CD4-positive, alpha-beta memory T cell (primary cell): Measurements from ENCODE around the gene TDRD9. TPM values are rescaled to one million over a fixed set of nuclear protein-coding genes. Genes with fewer than 3 reads are reported as not detected.

ENCODE experiments used
- CTCF ChIA-PET: fragments of 350-600 bp; sonication (Branson Sonifier 250); formaldehyde crosslinking; loops from one replicate; lab custom pipeline; 2021; ENCODE audit warnings: inconsistent platforms; ENCODE audit not compliant: partially characterized antibody; lab: Charles Lee
- POLR2A ChIA-PET: fragments of 350-600 bp; sonication (Branson Sonifier 250); formaldehyde crosslinking; loops from one replicate; lab custom pipeline; 2021; ENCODE audit not compliant: partially characterized antibody; lab: Charles Lee
- DNase-seq, 5 donors: peaks; one replicate each; pipeline versions ENCODE4 v3.0.0 to v3.0.0-alpha.2; 2020 to 2022; ENCODE audit warnings: mixed read lengths in 1 of 5
- H3K27ac ChIP-seq: one replicate; pipeline ENCODE4 v1.7.0; 2013; ENCODE audit warnings: low read depth, low read length
- H3K27me3 ChIP-seq: 2 replicates; pipeline ENCODE4 v1.7.0; 2013; ENCODE audit warnings: mild to moderate bottlenecking, low read length, moderate library complexity; ENCODE audit not compliant: insufficient read depth
- H3K36me3 ChIP-seq: 2 replicates; pipeline ENCODE4 v1.7.0; 2013; ENCODE audit warnings: mild to moderate bottlenecking, low read length, moderate library complexity; ENCODE audit not compliant: insufficient read depth
- H3K4me1 ChIP-seq: 2 replicates; pipeline ENCODE4 v1.7.0; 2013; ENCODE audit warnings: mild to moderate bottlenecking, low read length, moderate library complexity; ENCODE audit not compliant: insufficient read depth
- H3K4me3 ChIP-seq, 2 donors: one replicate each; pipeline ENCODE4 v1.7.0; 2013; ENCODE audit warnings: low read length in 2 of 2, mild to moderate bottlenecking in 1 of 2
- H3K9me3 ChIP-seq, 2 donors: one replicate each; pipeline ENCODE4 v1.7.0; 2013; ENCODE audit warnings: low read length in 2 of 2, control low read depth in 1 of 2; ENCODE audit not compliant: control insufficient read depth in 1 of 2
- H3K27ac Mint-ChIP-seq, 7 donors: one replicate each; pipeline ENCODE4 v1.8.0; 2020 to 2021; ENCODE audit warnings: mixed read lengths in 7 of 7, mild to moderate bottlenecking in 6 of 7, inconsistent platforms in 3 of 7, moderate library complexity in 3 of 7
- H3K27me3 Mint-ChIP-seq, 2 donors: one replicate each; pipeline ENCODE4 v1.8.0; 2020 to 2021; ENCODE audit warnings: mixed read lengths in 2 of 2
- H3K36me3 Mint-ChIP-seq, 2 donors: one replicate each; pipeline ENCODE4 v1.8.0; 2020 to 2021; ENCODE audit warnings: mixed read lengths in 2 of 2, inconsistent platforms in 1 of 2, mild to moderate bottlenecking in 1 of 2
- H3K4me1 Mint-ChIP-seq, 4 donors: one replicate each; pipeline ENCODE4 v1.8.0; 2020 to 2021; ENCODE audit warnings: mixed read lengths in 4 of 4, mild to moderate bottlenecking in 1 of 4
- H3K4me3 Mint-ChIP-seq, 8 donors: one replicate each; pipeline ENCODE4 v1.8.0; 2020 to 2021; ENCODE audit warnings: mixed read lengths in 8 of 8, mild to moderate bottlenecking in 7 of 8, moderate library complexity in 6 of 8, inconsistent platforms in 3 of 8
- H3K9me3 Mint-ChIP-seq, 8 donors: one replicate each; pipeline ENCODE4 v1.8.0; 2020 to 2021; ENCODE audit warnings: mixed read lengths in 8 of 8, mild to moderate bottlenecking in 5 of 8, inconsistent platforms in 3 of 8, moderate library complexity in 1 of 8
- intact Hi-C: fragments of 100-400 bp; cut with micrococcal nuclease; formaldehyde crosslinking; loops from one replicate; pipeline ENCODE4 v1.15.1; 2023
- polyA plus RNA-seq, 2 donors: library from polyadenylated mRNA; unstranded; fragments of 300-500 nt; fragmentation: Illumina TruSeq; gene quantifications; one replicate each; pipeline ENCODE4 v1.2.3, GENCODE V29; 2021
- total RNA-seq, 2 experiments: library from RNA; stranded (reverse); gene quantifications; one replicate each; pipeline ENCODE4 v1.2.3, GENCODE V29; 2021

Gene TDRD9
- total and polyA plus RNA-seq, 4 experiments from 2014 or later, result 0.28 to 1.2 (median 0.59) TPM

DNA sequence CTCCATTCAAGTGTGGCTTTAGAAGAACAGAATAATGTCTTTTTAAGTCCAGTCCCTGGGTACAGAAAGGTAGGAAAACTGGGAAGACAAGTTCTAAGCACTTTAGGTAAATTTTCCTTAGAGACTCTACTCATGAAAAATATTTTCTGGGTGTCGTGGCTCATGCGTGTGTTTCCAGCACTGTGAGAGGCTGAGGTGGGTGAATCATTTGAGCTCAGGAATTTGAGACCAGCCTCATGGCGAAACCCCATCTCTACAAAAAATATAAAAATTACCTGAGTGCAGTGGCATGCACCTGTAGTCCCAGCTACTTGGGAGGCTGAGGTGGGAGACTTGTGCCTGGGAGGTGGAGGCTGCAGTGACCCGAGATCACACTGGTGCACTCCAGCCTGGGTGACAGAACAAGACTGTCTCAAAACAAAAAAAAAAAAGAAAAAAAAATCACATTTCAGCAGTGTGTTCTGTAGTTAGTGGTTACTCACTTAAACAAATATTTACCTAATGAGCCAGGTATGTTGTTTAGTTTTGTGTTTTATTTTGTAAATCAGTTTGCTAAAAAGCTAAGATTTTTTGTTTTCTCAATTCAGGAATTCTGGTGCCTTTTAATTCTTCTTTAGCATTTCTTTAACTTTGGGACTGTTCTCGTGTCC is 66.4 kb downstream of the TDRD9 start:
- Mint-ChIP-seq H3K4me3 (no peak overlapping the region), H3K9me3 (peaks cover 0 to 8% (median 3%) of the 10 kb centered on the region in 8 donors), H3K27me3 (peaks cover 11 to 16% of the 10 kb centered on the region in 2 donors), H3K27ac (no peak overlapping the region), H3K4me1 (no peaks in the 10 kb centered on the region), H3K36me3 (no peaks in the 10 kb centered on the region)
- intact Hi-C loops, result no loop called here
- Histone ChIP-seq H3K4me3 (no peak overlapping the region), H3K36me3 (no peaks in the 10 kb centered on the region), H3K9me3 (no peaks in the 10 kb centered on the region), H3K4me1 (no peaks in the 10 kb centered on the region), H3K27me3 (peaks cover 3% of the 10 kb centered on the region), H3K27ac (no peak overlapping the region)
- CTCF ChIA-PET, result no interaction called here
- POLR2A ChIA-PET, result no interaction called here
- DNase-seq, result no peak

DNA sequence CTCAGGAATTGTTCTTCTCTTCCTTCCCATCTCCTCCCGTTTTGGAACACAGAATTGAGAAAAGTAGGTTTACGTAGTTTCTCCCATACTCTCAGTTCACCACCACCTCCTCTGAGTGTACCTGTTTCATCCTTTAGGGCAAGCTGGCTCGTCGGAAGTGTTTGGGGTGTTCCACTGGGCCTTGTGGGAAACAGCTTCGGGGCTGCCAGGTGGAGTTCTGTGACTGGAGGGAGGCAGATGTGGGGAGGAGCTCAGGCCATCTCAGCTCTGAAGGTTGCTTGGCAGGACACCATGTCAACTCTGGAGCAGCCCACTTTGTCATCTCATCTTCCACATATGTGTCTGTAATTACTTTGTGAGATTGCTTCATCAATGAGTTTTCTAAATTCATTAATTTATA is 67.6 kb downstream of the TDRD9 start:
- H3K9me3 Mint-ChIP-seq, result no peaks in the 10 kb centered on the region

DNA sequence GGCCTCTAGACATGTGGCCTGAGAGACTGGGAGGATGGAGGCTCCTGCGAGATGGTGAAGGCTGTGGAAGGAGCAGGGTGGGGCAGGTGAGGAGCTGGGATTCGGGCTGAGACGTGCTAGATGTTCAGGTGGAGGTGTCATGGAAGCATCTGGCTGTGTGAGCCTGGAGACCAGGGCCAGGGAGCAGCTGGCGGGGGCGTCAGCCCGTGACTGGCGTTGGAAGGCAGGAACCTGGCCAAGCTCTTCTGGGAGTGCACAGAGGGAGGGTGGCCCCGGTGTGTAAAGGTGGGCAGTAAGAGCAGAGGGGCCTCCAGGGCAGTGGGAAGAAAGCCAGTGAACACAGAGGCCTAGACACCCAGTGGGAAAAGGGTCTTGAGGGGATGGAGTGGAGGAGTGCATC is 69.1 kb downstream of the TDRD9 start:
- no peak overlapping the region for H3K27ac ChIP-seq
- Mint-ChIP-seq H3K27me3 (peaks cover 6 to 12% of the 10 kb centered on the region in 2 donors), H3K9me3 (no peaks in the 10 kb centered on the region), H3K36me3 (no peaks in the 10 kb centered on the region), H3K4me3 (no peak overlapping the region), H3K27ac (no peak overlapping the region), H3K4me1 (no peaks in the 10 kb centered on the region)
- no peak for DNase-seq
- no peaks in the 10 kb centered on the region for H3K4me1 ChIP-seq
- H3K9me3 ChIP-seq, result no peaks in the 10 kb centered on the region
- ChIA-PET CTCF (no interaction called here), POLR2A (no interaction called here)
- H3K4me3 ChIP-seq, result no peak overlapping the region
- no peaks in the 10 kb centered on the region for H3K36me3 ChIP-seq
- H3K27me3 ChIP-seq, result no peaks in the 10 kb centered on the region
- intact Hi-C loops, result no loop called here

More for the DNA sequence above, 67.6 kb downstream of the TDRD9 start:
- no peak overlapping the region for H3K4me3 Mint-ChIP-seq
- no peaks in the 10 kb centered on the region for H3K4me1 ChIP-seq
- H3K27me3 ChIP-seq, result no peaks in the 10 kb centered on the region
- H3K27ac Mint-ChIP-seq, result no peak overlapping the region
- H3K9me3 ChIP-seq, result no peaks in the 10 kb centered on the region
- no peaks in the 10 kb centered on the region for H3K36me3 Mint-ChIP-seq
- H3K4me1 Mint-ChIP-seq, result no peaks in the 10 kb centered on the region
- ChIA-PET POLR2A (no interaction called here), CTCF (no interaction called here)
- H3K4me3 ChIP-seq, result no peak overlapping the region
- intact Hi-C loops, result no loop called here
- no peak overlapping the region for H3K27ac ChIP-seq
- peaks cover 8 to 9% of the 10 kb centered on the region in 2 donors for H3K27me3 Mint-ChIP-seq
- DNase-seq, result no peak
- no peaks in the 10 kb centered on the region for H3K36me3 ChIP-seq

DNA sequence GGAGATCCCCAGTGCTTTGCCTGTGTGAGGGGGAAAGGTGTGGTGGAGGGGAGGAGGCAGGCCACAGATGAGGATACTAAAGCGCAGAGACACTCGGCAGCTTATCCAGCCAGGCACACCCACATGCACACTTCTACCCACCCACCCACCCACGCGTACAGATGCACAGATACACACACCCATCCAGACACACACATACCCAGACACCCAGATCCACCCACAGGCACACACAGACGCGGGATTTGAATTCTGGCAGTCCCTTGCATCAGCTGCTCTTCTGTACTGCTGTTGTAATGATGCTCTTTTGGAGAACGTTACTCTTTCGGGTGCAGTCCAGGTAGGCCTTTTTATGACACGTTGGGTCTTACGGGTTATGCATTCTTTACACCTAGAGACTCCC is 69.8 kb downstream of the TDRD9 start:
- Mint-ChIP-seq H3K27ac (no peak overlapping the region), H3K4me3 (no peak overlapping the region), H3K4me1 (no peaks in the 10 kb centered on the region), H3K27me3 (peaks cover 6 to 12% of the 10 kb centered on the region in 2 donors), H3K36me3 (no peaks in the 10 kb centered on the region), H3K9me3 (no peaks in the 10 kb centered on the region)
- POLR2A ChIA-PET, result no interaction called here
- no peaks in the 10 kb centered on the region for H3K36me3 ChIP-seq
- no peaks in the 10 kb centered on the region for H3K4me1 ChIP-seq
- H3K27me3 ChIP-seq, result no peaks in the 10 kb centered on the region
- intact Hi-C loops, result no loop called here
- no peak overlapping the region for H3K4me3 ChIP-seq
- no peak for DNase-seq
- no peaks in the 10 kb centered on the region for H3K9me3 ChIP-seq
- H3K27ac ChIP-seq, result no peak overlapping the region
- CTCF ChIA-PET, result no interaction called here

DNA sequence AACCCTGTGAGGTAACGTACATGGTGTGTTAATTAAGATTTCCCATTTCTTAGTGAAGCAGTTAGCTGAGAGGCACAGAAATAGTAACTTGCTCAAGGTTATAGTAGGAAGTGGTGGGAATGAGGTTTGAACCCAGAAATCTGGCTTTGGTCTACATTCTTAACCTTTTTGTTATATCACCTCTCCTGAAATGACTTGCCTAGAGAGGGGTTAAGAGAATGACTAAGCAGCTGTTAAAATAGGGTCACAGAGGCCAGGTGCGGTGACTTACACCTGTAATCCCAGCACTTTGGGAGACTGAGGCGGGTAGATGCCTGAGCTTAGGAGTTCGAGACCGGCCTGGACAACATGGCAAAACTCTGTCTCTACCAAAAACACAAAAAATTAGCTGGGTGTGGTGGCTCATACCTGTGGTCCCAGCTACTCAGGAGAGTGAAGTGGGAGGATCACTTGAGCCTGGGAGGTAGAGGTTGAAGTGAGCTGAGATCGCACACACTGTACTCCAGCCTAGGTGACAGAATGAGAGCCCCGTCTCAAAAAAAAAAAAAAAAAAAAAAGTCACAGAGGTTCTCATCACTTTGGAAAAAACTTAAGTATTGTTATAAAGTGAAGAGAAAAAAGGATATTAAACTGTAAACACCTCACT is 71.7 kb downstream of the TDRD9 start:
- no peak overlapping the region for H3K4me3 ChIP-seq
- Mint-ChIP-seq H3K27ac (no peak overlapping the region), H3K27me3 (peaks cover 5 to 8% of the 10 kb centered on the region in 2 donors), H3K9me3 (no peaks in the 10 kb centered on the region), H3K36me3 (no peaks in the 10 kb centered on the region), H3K4me1 (no peaks in the 10 kb centered on the region), H3K4me3 (no peak overlapping the region)
- H3K36me3 ChIP-seq, result no peaks in the 10 kb centered on the region
- H3K27me3 ChIP-seq, result no peaks in the 10 kb centered on the region
- CTCF ChIA-PET, result interaction anchor here (0.6 to 0.7 kb wide), 3 partner anchors 9 to 440 kb away, joined by 3 read pairs; no protein-coding TSS in a partner anchor
- no peaks in the 10 kb centered on the region for H3K9me3 ChIP-seq
- no peaks in the 10 kb centered on the region for H3K4me1 ChIP-seq
- DNase-seq, result no peak
- intact Hi-C loops, result no loop called here
- no peak overlapping the region for H3K27ac ChIP-seq
- POLR2A ChIA-PET, result interaction anchor here (0.7 kb wide), 1 partner anchor 636 kb away, joined by 3 read pairs; no protein-coding TSS in a partner anchor

DNA sequence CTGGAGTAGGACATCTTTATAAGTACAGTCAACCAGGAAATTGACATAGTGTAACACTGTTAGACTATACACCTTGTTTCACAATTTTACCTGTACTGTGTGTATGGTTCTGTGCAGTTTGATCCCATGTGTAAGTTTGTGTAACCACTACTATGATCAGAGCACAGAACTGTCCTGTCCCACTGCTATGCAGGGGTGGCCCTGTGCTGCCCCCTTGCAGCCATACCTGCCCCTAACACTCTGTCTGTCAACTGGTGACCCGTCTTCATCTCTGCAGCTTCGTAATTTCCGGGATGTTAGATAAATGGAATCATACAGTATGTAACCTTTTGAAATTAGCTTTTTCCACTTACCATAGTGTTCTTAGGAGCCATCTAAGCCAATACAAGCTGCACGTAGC is 72.7 kb downstream of the TDRD9 start:
- Histone ChIP-seq H3K4me3 (no peak overlapping the region), H3K36me3 (no peaks in the 10 kb centered on the region), H3K27me3 (no peaks in the 10 kb centered on the region), H3K27ac (no peak overlapping the region), H3K9me3 (no peaks in the 10 kb centered on the region), H3K4me1 (no peaks in the 10 kb centered on the region)
- Mint-ChIP-seq H3K27ac (no peak overlapping the region), H3K4me1 (no peaks in the 10 kb centered on the region), H3K9me3 (no peaks in the 10 kb centered on the region), H3K4me3 (no peak overlapping the region), H3K36me3 (no peaks in the 10 kb centered on the region), H3K27me3 (peaks cover 7 to 8% of the 10 kb centered on the region in 2 donors)
- ChIA-PET CTCF (interaction anchor here (1.0 kb wide), 1 partner anchor 195 kb away, joined by 4 read pairs; no protein-coding TSS in a partner anchor), POLR2A (no interaction called here)
- peak in 1 of 5 donors; percentile 4 for DNase-seq
- intact Hi-C loops, result no loop called here

DNA sequence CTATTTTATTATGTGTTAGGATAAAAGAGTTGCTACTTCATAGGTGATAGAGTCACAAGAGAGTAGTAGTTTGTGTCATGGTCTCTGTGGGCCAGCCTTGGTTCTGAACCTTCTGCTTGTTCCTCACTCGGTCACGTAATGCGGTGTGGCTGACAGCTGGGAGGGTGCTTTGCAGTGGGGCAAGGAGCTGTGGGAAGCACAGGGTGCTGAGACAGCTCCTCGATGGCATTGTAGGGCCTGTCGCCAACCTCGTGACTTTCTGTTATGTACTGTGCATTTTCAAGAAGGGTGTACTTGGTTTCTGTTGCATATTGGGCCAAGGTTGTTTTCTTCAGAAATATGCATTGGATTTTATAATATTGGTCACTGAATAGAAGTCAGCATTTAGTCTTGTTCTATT is 75.4 kb downstream of the TDRD9 start:
- Mint-ChIP-seq H3K36me3 (no peaks in the 10 kb centered on the region), H3K4me1 (no peaks in the 10 kb centered on the region), H3K9me3 (no peaks in the 10 kb centered on the region), H3K4me3 (no peak overlapping the region), H3K27ac (no peak overlapping the region), H3K27me3 (peaks cover 5 to 8% of the 10 kb centered on the region in 2 donors)
- Histone ChIP-seq H3K27me3 (no peaks in the 10 kb centered on the region), H3K9me3 (no peaks in the 10 kb centered on the region), H3K27ac (no peak overlapping the region), H3K4me1 (no peaks in the 10 kb centered on the region), H3K4me3 (no peak overlapping the region), H3K36me3 (no peaks in the 10 kb centered on the region)
- DNase-seq, result no peak
- intact Hi-C loops, result no loop called here
- ChIA-PET POLR2A (no interaction called here), CTCF (no interaction called here)
